ENCODE measurements around the gene SYCP2. TPM values are rescaled to one million over a fixed set of nuclear protein-coding genes. Genes with fewer than 3 reads are reported as not detected.

The SYCP2 gene
- total RNA-seq, 1 experiment from 2014 or later: 0.70 TPM

DNA sequence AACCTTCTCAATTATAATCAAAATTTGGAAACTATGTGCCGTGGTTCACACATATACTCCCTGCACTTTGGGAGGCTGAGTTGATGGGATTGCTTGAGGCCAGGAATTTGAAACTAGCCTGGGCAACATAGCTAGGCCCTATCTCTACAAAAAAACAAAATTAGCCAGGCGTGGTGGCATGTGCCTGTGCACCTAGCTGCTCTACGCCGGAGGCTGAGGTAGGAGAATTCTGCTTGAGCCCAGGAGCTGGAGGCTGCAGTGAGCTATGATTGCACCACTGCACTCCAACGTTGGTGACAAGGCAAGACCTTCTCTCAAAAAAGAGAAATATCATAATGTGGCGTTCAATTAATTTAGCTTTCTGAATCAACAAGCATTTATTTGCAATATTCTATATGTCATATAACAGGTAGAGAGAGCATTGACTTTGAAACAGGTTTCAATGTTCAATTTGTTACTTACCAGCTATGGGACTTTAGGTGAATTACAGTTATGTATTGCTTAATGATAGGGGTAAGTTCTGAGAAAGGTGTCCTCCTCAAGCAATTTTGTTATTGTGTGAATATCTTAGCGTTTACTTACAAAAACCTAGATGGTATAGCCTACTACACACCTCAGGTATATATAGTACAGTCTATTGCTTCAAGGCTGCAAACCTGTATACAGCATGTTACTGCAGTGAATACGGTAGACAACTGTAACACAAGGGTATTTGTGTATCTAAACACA lies 2.2 kb upstream of the SYCP2 start:
- Mint-ChIP-seq H3K4me1 (peaks cover 6 to 12% of the 10 kb centered on the region in 2 experiments), H3K27me3 (ENCODE audit: low read depth) (peaks cover 54% of the 10 kb centered on the region), H3K9me3 (peaks cover 6% of the 10 kb centered on the region in 2 experiments; a peak in 3 of 5 replicates), H3K4me3 (no peak overlapping the region), H3K27ac (no peak overlapping the region), H3K36me3 (ENCODE audit: insufficient read depth in 1 of 3, low read depth in 3 of 3) (peaks cover 4 to 8% (median 5%) of the 10 kb centered on the region in 3 experiments)
- H2AFZ ChIP-seq (ENCODE audit: low read length): no peak overlapping the region
- no peaks in the 10 kb centered on the region for H4K20me1 ChIP-seq (ENCODE audit: control insufficient read depth, insufficient read depth, insufficient read length)
- H3K79me1 ChIP-seq (ENCODE audit: insufficient read depth, low read depth, low read length, poor library complexity, severe bottlenecking): no peaks in the 10 kb centered on the region
- no peak overlapping the region for H4K91ac ChIP-seq (ENCODE audit: insufficient read length, low read depth, low read length)
- no peak overlapping the region for H2BK15ac ChIP-seq (ENCODE audit: low read depth, low read length)
- no peak overlapping the region for H2BK5ac ChIP-seq (ENCODE audit: insufficient read length, low read length)
- H3K23ac ChIP-seq (ENCODE audit: insufficient read length, low read depth, low read length): no peak overlapping the region
- no peak overlapping the region for H2AK5ac ChIP-seq (ENCODE audit: insufficient read length, low read length)
- H3K79me2 ChIP-seq (ENCODE audit: insufficient read depth, low read length): no peaks in the 10 kb centered on the region
- TF ChIP-seq, protein P1, sequence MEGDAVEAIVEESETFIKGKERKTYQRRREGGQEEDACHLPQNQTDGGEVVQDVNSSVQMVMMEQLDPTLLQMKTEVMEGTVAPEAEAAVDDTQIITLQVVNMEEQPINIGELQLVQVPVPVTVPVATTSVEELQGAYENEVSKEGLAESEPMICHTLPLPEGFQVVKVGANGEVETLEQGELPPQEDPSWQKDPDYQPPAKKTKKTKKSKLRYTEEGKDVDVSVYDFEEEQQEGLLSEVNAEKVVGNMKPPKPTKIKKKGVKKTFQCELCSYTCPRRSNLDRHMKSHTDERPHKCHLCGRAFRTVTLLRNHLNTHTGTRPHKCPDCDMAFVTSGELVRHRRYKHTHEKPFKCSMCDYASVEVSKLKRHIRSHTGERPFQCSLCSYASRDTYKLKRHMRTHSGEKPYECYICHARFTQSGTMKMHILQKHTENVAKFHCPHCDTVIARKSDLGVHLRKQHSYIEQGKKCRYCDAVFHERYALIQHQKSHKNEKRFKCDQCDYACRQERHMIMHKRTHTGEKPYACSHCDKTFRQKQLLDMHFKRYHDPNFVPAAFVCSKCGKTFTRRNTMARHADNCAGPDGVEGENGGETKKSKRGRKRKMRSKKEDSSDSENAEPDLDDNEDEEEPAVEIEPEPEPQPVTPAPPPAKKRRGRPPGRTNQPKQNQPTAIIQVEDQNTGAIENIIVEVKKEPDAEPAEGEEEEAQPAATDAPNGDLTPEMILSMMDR (conservative IDR thresholded peaks at IDR 0.05): no peak
- H3K4me2 ChIP-seq (ENCODE audit: insufficient read depth, insufficient read length, low read length): no peak overlapping the region
- no peak overlapping the region for H3K9ac ChIP-seq (ENCODE audit: extremely low read depth, insufficient read length, low read length)
- DNase-seq: no peak
- H2BK12ac ChIP-seq (ENCODE audit: insufficient read length, low read depth, low read length): no peak overlapping the region
- no CpG with 5 or more reads among the region's 8 CpGs for WGBS (ENCODE audit: extremely low coverage, insufficient read length, low lambda C conversion rate)
- H3K27ac ChIP-seq (ENCODE audit: insufficient read length, low read depth, low read length): no peak overlapping the region
- H3K4ac ChIP-seq (ENCODE audit: low read depth, low read length): no peak overlapping the region
- H3K9me3 ChIP-seq (ENCODE audit: control insufficient read depth, low read depth, low read length): no peaks in the 10 kb centered on the region
- no peak overlapping the region for H2BK20ac ChIP-seq (ENCODE audit: low read depth, low read length, poor library complexity, severe bottlenecking)
- H3K4me1 ChIP-seq (ENCODE audit: insufficient read depth, low read length): no peaks in the 10 kb centered on the region
- H3K23me2 ChIP-seq (ENCODE audit: insufficient read length, low read depth, low read length, poor library complexity, severe bottlenecking): peaks cover 9% of the 10 kb centered on the region
- H3K18ac ChIP-seq (ENCODE audit: insufficient read length, low read depth, low read length): no peak overlapping the region
- no peak overlapping the region for H4K8ac ChIP-seq (replicated peaks; ENCODE audit: insufficient read length, low read depth, low read length)
- no peak overlapping the region for H3T11ph ChIP-seq (ENCODE audit: low read length)
- H4K5ac ChIP-seq (ENCODE audit: insufficient read length, low read depth, low read length): no peak overlapping the region
- H2BK120ac ChIP-seq (ENCODE audit: low read depth, low read length, poor library complexity, severe bottlenecking): no peak overlapping the region
- H3K56ac ChIP-seq (ENCODE audit: insufficient read length, low read depth, low read length): no peak overlapping the region
- H3K27me3 ChIP-seq (ENCODE audit: insufficient read depth, low read length): peaks cover 10% of the 10 kb centered on the region; the same call in 1 of the 2 replicates
- no peak overlapping the region for H3K14ac ChIP-seq (ENCODE audit: insufficient read depth, low read length)

Measured in H9 (cell line).